ENCODE measurements around the gene RAB11FIP4. TPM values are rescaled to one million over a fixed set of nuclear protein-coding genes. Genes with fewer than 3 reads are reported as not detected.

RAB11FIP4 gene
- total RNA-seq, 1 donor: 0.09 TPM

- no peak overlapping the region for H3K4me3 ChIP-seq (ENCODE audit: low read depth, low read length)
- no peak for TF ChIP-seq CTCF (IDR thresholded peaks at IDR 0.05; ENCODE audit: insufficient read depth, low read length)
- peak; percentile 63 for DNase-seq (ENCODE audit: low read depth)
These were observed 195.5 kb downstream of the RAB11FIP4 start for GRCh38 chr17:31586946-31587345.

GRCh38 chr17:31587462-31587861, 196.0 kb downstream of the RAB11FIP4 start:
- DNase-seq (ENCODE audit: low read depth): no peak
- H3K4me3 ChIP-seq (ENCODE audit: low read depth, low read length): no peak overlapping the region
- TF ChIP-seq CTCF (IDR thresholded peaks at IDR 0.05; ENCODE audit: insufficient read depth, low read length): no peak

Small RNAs within 50 kb of the gene (small RNA-seq; reads per million reads assigned to genes)
- gene MIR193A (61.9 reads per million, percentile 97 among the genes with 10 or more reads in this experiment), gene MIR4725 (not detected), gene RN7SL45P (not detected), gene RN7SL79P (not detected), gene RNU6ATAC7P (not detected)

Other genes starting within 250 kb of the RAB11FIP4 start
- gene OMG, start 94.4 kb upstream of the RAB11FIP4 start, total RNA-seq (ENCODE audit: low replicate concordance): 0.63 and 3.9 TPM in 2 replicates
- 0.54 and 1.1 TPM in 2 replicates for gene EVI2B, start 77.6 kb upstream of the RAB11FIP4 start, total RNA-seq (ENCODE audit: low replicate concordance)
- gene EVI2A, start 70.1 kb upstream of the RAB11FIP4 start, total RNA-seq (ENCODE audit: low replicate concordance): 9.9 and 11.0 TPM in 2 replicates

All from fibroblast of the aortic adventitia (primary cell).